ENCODE data around the gene MRPS21. TPM values are rescaled to one million over a fixed set of nuclear protein-coding genes. Genes with fewer than 3 reads are reported as not detected.

MRPS21 gene
- total and polyA plus RNA-seq, 9 of the 15 experiments (the other 6 are each of a cell fraction or from before 2014, with no cell fraction given), result 119 to 407 (median 149) TPM

DNA sequence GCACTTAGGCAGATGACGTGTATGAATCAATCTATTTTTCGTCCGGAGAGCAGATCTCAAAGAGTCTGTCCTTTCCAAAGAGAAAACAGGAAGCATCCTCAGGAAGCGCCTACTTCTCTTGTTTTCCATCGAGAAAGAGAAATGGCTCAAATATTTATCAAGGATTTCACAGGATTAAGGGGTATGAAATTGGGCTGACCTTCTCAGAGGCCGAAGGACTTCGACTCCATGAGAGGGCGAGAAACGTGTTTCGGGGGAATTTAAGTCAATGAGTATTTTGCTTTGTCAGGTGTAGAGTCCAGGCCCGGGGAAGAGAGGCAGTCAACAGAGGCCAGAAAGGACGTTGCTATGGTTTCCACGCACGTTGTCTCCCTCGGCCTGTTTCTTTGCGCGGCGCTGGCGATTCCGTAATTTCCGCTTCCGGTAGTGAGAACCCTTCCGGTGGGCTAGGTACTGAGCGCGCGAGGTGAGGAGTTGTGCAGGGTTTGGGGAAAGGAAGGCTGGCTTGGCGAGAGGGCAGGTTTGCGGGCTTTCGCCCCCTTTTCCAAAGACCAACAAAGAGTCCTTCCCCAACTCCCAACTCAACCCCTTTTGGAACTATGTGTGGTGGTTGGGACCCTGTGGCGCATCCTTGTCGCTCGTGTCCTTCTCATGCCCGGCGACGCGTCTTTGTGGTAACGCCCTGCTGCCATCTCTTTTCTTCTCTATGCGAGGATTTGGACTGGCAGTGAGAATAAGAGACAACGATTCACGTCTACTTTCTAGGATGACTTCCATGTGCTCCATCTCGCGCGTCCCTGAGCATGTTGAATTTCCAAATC is at the start of gene MRPS21 (continued):
- TF ChIP-seq NCOR1 (IDR thresholded peaks at IDR 0.05) (no peak), KDM4B (IDR thresholded peaks at IDR 0.05; ENCODE audit: borderline replicate concordance in 2 of 2, low read depth in 1 of 2) (peak in 1 of 2 experiments; percentile 87; a peak in 1 of 4 replicates), TEAD1 (CRISPR knock-in tag; IDR thresholded peaks at IDR 0.05) (peak in 1 of 2 experiments; percentile 78; a peak in 1 of 4 replicates), PHF20 (IDR thresholded peaks at IDR 0.05; ENCODE audit: partially characterized antibody) (peak; percentile 93), RBM15 (IDR thresholded peaks at IDR 0.05; ENCODE audit: insufficient read depth, low read length) (no peak), ESRRB (CRISPR knock-in tag; IDR thresholded peaks at IDR 0.05; ENCODE audit: borderline replicate concordance) (no peak), ZNF830 (CRISPR knock-in tag; IDR thresholded peaks at IDR 0.05) (no peak), ZNF431 (CRISPR knock-in tag; IDR thresholded peaks at IDR 0.05) (no peak), ZNF274 (IDR thresholded peaks at IDR 0.05; ENCODE audit: borderline replicate concordance, low read depth, low read length) (no peak), RBM39 (optimal IDR thresholded peaks at IDR 0.05; ENCODE audit: low read depth, low read length) (no peak), HMGN3 (IDR thresholded peaks at IDR 0.05; ENCODE audit: borderline replicate concordance, extremely low read depth, insufficient read length, low read depth, low read length) (no peak), ZNF134 (CRISPR knock-in tag; conservative IDR thresholded peaks at IDR 0.05) (peak; percentile 72), GATAD2B (IDR thresholded peaks at IDR 0.05; ENCODE audit: borderline replicate concordance) (no peak), LARP7 (IDR thresholded peaks at IDR 0.05) (no peak)
- TF ChIP-seq, protein P1, sequence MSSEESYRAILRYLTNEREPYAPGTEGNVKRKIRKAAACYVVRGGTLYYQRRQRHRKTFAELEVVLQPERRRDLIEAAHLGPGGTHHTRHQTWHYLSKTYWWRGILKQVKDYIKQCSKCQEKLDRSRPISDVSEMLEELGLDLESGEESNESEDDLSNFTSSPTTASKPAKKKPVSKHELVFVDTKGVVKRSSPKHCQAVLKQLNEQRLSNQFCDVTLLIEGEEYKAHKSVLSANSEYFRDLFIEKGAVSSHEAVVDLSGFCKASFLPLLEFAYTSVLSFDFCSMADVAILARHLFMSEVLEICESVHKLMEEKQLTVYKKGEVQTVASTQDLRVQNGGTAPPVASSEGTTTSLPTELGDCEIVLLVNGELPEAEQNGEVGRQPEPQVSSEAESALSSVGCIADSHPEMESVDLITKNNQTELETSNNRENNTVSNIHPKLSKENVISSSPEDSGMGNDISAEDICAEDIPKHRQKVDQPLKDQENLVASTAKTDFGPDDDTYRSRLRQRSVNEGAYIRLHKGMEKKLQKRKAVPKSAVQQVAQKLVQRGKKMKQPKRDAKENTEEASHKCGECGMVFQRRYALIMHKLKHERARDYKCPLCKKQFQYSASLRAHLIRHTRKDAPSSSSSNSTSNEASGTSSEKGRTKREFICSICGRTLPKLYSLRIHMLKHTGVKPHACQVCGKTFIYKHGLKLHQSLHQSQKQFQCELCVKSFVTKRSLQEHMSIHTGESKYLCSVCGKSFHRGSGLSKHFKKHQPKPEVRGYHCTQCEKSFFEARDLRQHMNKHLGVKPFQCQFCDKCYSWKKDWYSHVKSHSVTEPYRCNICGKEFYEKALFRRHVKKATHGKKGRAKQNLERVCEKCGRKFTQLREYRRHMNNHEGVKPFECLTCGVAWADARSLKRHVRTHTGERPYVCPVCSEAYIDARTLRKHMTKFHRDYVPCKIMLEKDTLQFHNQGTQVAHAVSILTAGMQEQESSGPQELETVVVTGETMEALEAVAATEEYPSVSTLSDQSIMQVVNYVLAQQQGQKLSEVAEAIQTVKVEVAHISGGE (CRISPR knock-in tag; IDR thresholded peaks at IDR 0.05), result peak; percentile 53 to 89 (median 69); a peak in 3 of 6 replicates
- TF ChIP-seq, protein P2, sequence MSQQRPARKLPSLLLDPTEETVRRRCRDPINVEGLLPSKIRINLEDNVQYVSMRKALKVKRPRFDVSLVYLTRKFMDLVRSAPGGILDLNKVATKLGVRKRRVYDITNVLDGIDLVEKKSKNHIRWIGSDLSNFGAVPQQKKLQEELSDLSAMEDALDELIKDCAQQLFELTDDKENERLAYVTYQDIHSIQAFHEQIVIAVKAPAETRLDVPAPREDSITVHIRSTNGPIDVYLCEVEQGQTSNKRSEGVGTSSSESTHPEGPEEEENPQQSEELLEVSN (IDR thresholded peaks at IDR 0.05; ENCODE audit: borderline replicate concordance in 1 of 2, extremely low read depth in 1 of 2, insufficient read depth in 1 of 2, insufficient read length in 1 of 2, low read depth in 1 of 2, low read length in 1 of 2, poor library complexity in 1 of 2, severe bottlenecking in 1 of 2), result peak; percentile 81 to 86
- TF ChIP-seq, protein P3, sequence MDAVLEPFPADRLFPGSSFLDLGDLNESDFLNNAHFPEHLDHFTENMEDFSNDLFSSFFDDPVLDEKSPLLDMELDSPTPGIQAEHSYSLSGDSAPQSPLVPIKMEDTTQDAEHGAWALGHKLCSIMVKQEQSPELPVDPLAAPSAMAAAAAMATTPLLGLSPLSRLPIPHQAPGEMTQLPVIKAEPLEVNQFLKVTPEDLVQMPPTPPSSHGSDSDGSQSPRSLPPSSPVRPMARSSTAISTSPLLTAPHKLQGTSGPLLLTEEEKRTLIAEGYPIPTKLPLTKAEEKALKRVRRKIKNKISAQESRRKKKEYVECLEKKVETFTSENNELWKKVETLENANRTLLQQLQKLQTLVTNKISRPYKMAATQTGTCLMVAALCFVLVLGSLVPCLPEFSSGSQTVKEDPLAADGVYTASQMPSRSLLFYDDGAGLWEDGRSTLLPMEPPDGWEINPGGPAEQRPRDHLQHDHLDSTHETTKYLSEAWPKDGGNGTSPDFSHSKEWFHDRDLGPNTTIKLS (IDR thresholded peaks at IDR 0.05; ENCODE audit: borderline replicate concordance, low read depth), result peak; percentile 42; the same call in 1 of the 2 replicates

All from K562 (cell line).